ENCODE measurements around the gene SMIM5.

- TF ChIP-seq, protein P1, sequence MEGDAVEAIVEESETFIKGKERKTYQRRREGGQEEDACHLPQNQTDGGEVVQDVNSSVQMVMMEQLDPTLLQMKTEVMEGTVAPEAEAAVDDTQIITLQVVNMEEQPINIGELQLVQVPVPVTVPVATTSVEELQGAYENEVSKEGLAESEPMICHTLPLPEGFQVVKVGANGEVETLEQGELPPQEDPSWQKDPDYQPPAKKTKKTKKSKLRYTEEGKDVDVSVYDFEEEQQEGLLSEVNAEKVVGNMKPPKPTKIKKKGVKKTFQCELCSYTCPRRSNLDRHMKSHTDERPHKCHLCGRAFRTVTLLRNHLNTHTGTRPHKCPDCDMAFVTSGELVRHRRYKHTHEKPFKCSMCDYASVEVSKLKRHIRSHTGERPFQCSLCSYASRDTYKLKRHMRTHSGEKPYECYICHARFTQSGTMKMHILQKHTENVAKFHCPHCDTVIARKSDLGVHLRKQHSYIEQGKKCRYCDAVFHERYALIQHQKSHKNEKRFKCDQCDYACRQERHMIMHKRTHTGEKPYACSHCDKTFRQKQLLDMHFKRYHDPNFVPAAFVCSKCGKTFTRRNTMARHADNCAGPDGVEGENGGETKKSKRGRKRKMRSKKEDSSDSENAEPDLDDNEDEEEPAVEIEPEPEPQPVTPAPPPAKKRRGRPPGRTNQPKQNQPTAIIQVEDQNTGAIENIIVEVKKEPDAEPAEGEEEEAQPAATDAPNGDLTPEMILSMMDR (IDR thresholded peaks at IDR 0.05): no peak
- TF ChIP-seq POLR2A (IDR thresholded peaks at IDR 0.05): no peak
These were observed 10.4 kb downstream of the SMIM5 start for GRCh38 chr17:75643643-75644017.
